PC-3 (cell line): ENCODE measurements around the gene ARSD. TPM values are rescaled to one million over a fixed set of nuclear protein-coding genes. Genes with fewer than 3 reads are reported as not detected.

Experiments used
- ATAC-seq: fragments of 200-7000 bp; cut with Tn5 transposase; 2 replicates; pipeline ENCODE4 v1.9.1; 2020; ENCODE audit warnings: mild to moderate bottlenecking, moderate library complexity
- BruUV-seq: library from RNA; stranded (reverse); fragments of 400-500 nt; replicated peaks from 2 replicates; lab custom pipeline; 2021; lab: Mats Ljungman, UMichigan
- CTCF ChIA-PET: fragments of 300-600 bp; sonication (Branson Sonifier 250); formaldehyde crosslinking; loops from one replicate; lab custom pipeline; 2022; ENCODE audit warnings: antibody characterized with exemption; lab: Charles Lee
- POLR2A ChIA-PET: fragments of 300-600 bp; sonication (Branson Sonifier 250); formaldehyde crosslinking; loops from one replicate; lab custom pipeline; 2022; ENCODE audit warnings: antibody characterized with exemption; ENCODE audit not compliant: unreplicated experiment; lab: Charles Lee
- DNase-seq: peaks from one replicate; pipeline ENCODE4 v3.0.0-alpha.2; 2015
- H2AFZ ChIP-seq: fragments of 300-600 bp; sonication (generic); 2 replicates; pipeline ENCODE4 v1.6.0; 2016; ENCODE audit warnings: antibody characterized with exemption, low read length
- H3F3A ChIP-seq: fragments of 300-600 bp; sonication (generic); one replicate; pipeline ENCODE4 v1.6.0; 2017; ENCODE audit warnings: antibody characterized with exemption, low read length, control low read depth, mild to moderate bottlenecking; ENCODE audit not compliant: unreplicated experiment
- H3K27ac ChIP-seq: fragments of 300-600 bp; sonication (generic); 2 replicates; pipeline ENCODE4 v1.5.1; 2016; ENCODE audit warnings: mild to moderate bottlenecking, low read length
- H3K27me3 ChIP-seq: fragments of 300-600 bp; sonication (generic); 2 replicates; pipeline ENCODE4 v1.6.1; 2016; ENCODE audit warnings: low read length, mixed read lengths
- H3K36me3 ChIP-seq: fragments of 300-600 bp; sonication (generic); 2 replicates; pipeline ENCODE4 v1.6.1; 2016; ENCODE audit warnings: low read depth, mixed run types, low read length, mixed read lengths
- H3K4me1 ChIP-seq: fragments of 300-600 bp; sonication (generic); 2 replicates; pipeline ENCODE4 v1.5.1; 2016; ENCODE audit warnings: low read length; ENCODE audit not compliant: insufficient read depth
- H3K4me2 ChIP-seq: fragments of 300-600 bp; sonication (generic); 2 replicates; pipeline ENCODE4 v1.6.0; 2016; ENCODE audit warnings: low read length
- H3K4me3 ChIP-seq: fragments of 300-600 bp; sonication (generic); 2 replicates; pipeline ENCODE4 v1.5.1; 2016; ENCODE audit warnings: mild to moderate bottlenecking, low read length, mixed read lengths
- H3K79me2 ChIP-seq: fragments of 300-600 bp; sonication (generic); 2 replicates; pipeline ENCODE4 v1.6.1; 2017; ENCODE audit warnings: low read length, mixed read lengths
- H3K9ac ChIP-seq: fragments of 300-600 bp; sonication (generic); 2 replicates; pipeline ENCODE4 v1.6.0; 2016; ENCODE audit warnings: mild to moderate bottlenecking, low read length
- H3K9me2 ChIP-seq: fragments of 300-600 bp; sonication (generic); replicated peaks from 2 replicates; pipeline ENCODE4 v1.6.1; 2016; ENCODE audit warnings: mixed run types, low read length, mixed read lengths
- H3K9me3 ChIP-seq: fragments of 300-600 bp; sonication (generic); 2 replicates; pipeline ENCODE4 v1.6.1; 2016; ENCODE audit warnings: low read length, mixed read lengths
- H4K20me1 ChIP-seq: fragments of 300-600 bp; sonication (generic); 2 replicates; pipeline ENCODE4 v1.6.1; 2016; ENCODE audit warnings: low read length, mixed read lengths
- EZH2 ChIP-seq: fragments of 300-600 bp; sonication (generic); IDR thresholded peaks from one replicate; pipeline ENCODE4 v1.6.1; 2017; ENCODE audit warnings: antibody characterized with exemption, mild to moderate bottlenecking, low read length; ENCODE audit not compliant: unreplicated experiment
- EZH2phosphoT487 ChIP-seq: fragments of 300-600 bp; sonication (generic); IDR thresholded peaks from 2 replicates; pipeline ENCODE4 v1.6.1; 2018; ENCODE audit warnings: mild to moderate bottlenecking, antibody characterized with exemption, low read length, borderline replicate concordance
- intact Hi-C: fragments of 100-400 bp; cut with micrococcal nuclease; formaldehyde crosslinking; loops from 2 replicates; pipeline ENCODE4 v1.9.0; 2023
- total RNA-seq: library from RNA; depleted of rRNA; stranded (reverse); fragments of >200 nt; gene quantifications from 2 replicates; pipeline ENCODE4 v1.2.3, GENCODE V29; 2014
- TF ChIP-seq, protein P1 (sequence below): fragments of 300-600 bp; sonication (generic); conservative IDR thresholded peaks from 2 replicates; pipeline ENCODE4 v1.5.1; 2017; ENCODE audit warnings: antibody characterized with exemption, low read depth, mild to moderate bottlenecking, low read length

ARSD gene
- total RNA-seq, 1 experiment from 2014 or later, result 13.8 TPM

DNA sequence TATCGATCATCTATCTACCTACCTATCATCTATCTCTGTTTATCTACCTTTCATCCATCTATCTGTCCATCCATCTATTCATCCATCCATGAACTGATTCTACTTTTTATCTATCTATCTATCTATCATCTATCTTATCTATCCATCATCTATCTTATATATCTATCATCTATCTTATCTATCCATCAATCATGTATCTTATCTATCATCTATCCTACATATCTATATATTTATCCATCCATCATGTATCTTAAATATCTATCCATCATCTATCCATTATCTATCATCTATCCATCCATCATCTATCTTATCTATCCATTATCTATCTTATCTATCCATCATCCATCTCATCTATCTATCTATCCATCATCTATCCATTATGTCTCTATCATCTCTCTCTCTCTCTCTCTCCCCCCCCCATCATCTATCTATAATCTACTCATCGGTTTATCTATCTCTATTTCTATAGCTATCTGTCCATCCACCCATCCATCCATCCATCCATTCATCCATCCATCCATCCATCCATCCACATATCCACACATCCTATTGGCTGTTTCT lies 20.9 kb downstream of the ARSD start:
- Histone ChIP-seq H3K4me3 (no peak overlapping the region), H3K79me2 (no peaks in the 10 kb centered on the region), H3K27ac (no peak overlapping the region), H3K27me3 (no peaks in the 10 kb centered on the region), H2AFZ (no peak overlapping the region), H3F3A (no peaks in the 10 kb centered on the region), H3K9ac (no peak overlapping the region), H4K20me1 (no peaks in the 10 kb centered on the region), H3K9me2 (no peaks in the 10 kb centered on the region), H3K9me3 (no peaks in the 10 kb centered on the region), H3K4me2 (no peak overlapping the region), H3K4me1 (no peaks in the 10 kb centered on the region), H3K36me3 (no peaks in the 10 kb centered on the region)
- ChIA-PET POLR2A (no interaction called here), CTCF (no interaction called here)
- ATAC-seq (no peak), DNase-seq (no peak)
- no peak for TF ChIP-seq EZH2
- TF ChIP-seq, protein P1, sequence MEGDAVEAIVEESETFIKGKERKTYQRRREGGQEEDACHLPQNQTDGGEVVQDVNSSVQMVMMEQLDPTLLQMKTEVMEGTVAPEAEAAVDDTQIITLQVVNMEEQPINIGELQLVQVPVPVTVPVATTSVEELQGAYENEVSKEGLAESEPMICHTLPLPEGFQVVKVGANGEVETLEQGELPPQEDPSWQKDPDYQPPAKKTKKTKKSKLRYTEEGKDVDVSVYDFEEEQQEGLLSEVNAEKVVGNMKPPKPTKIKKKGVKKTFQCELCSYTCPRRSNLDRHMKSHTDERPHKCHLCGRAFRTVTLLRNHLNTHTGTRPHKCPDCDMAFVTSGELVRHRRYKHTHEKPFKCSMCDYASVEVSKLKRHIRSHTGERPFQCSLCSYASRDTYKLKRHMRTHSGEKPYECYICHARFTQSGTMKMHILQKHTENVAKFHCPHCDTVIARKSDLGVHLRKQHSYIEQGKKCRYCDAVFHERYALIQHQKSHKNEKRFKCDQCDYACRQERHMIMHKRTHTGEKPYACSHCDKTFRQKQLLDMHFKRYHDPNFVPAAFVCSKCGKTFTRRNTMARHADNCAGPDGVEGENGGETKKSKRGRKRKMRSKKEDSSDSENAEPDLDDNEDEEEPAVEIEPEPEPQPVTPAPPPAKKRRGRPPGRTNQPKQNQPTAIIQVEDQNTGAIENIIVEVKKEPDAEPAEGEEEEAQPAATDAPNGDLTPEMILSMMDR, result no peak
- no peak for TF ChIP-seq EZH2phosphoT487
- BruUV-seq, result no TSS peak
- intact Hi-C loops, result no loop called here

- Histone ChIP-seq H3K79me2 (no peaks in the 10 kb centered on the region), H3K4me3 (no peak overlapping the region), H3K9me3 (no peaks in the 10 kb centered on the region), H3K9ac (no peak overlapping the region), H3K27ac (no peak overlapping the region), H3K36me3 (no peaks in the 10 kb centered on the region), H4K20me1 (no peaks in the 10 kb centered on the region), H3K4me2 (no peak overlapping the region), H2AFZ (no peak overlapping the region), H3F3A (no peaks in the 10 kb centered on the region), H3K4me1 (no peaks in the 10 kb centered on the region), H3K9me2 (no peaks in the 10 kb centered on the region), H3K27me3 (no peaks in the 10 kb centered on the region)
- no TSS peak for BruUV-seq
- ChIA-PET CTCF (no interaction called here), POLR2A (no interaction called here)
- intact Hi-C loops, result no loop called here
- no peak for TF ChIP-seq EZH2
- TF ChIP-seq, protein P1, result no peak
- no peak for TF ChIP-seq EZH2phosphoT487
- no peak for ATAC-seq
- no peak for DNase-seq
These were observed 21.8 kb downstream of the ARSD start for GRCh38 chrX:2907295-2907694.

- ChIA-PET POLR2A (no interaction called here), CTCF (no interaction called here)
- intact Hi-C loops, result no loop called here
- no peak overlapping the region for H3K9ac ChIP-seq
- H4K20me1 ChIP-seq, result no peaks in the 10 kb centered on the region
- no peak overlapping the region for H3K4me2 ChIP-seq
- no peaks in the 10 kb centered on the region for H3K9me3 ChIP-seq
- no peak for TF ChIP-seq EZH2phosphoT487
- TF ChIP-seq, protein P1, result peak; percentile 22; the same call in 1 of the 2 replicates
- H2AFZ ChIP-seq, result no peak overlapping the region
- H3K36me3 ChIP-seq, result no peaks in the 10 kb centered on the region
- H3K79me2 ChIP-seq, result no peaks in the 10 kb centered on the region
- ATAC-seq (no peak), DNase-seq (no peak)
- no peaks in the 10 kb centered on the region for H3K27me3 ChIP-seq
- H3F3A ChIP-seq, result no peaks in the 10 kb centered on the region
- no peak overlapping the region for H3K4me3 ChIP-seq
- H3K9me2 ChIP-seq, result no peaks in the 10 kb centered on the region
- peaks cover 12% of the 10 kb centered on the region for H3K4me1 ChIP-seq
- no peak overlapping the region for H3K27ac ChIP-seq
- BruUV-seq, result no TSS peak
These were observed 25.8 kb downstream of the ARSD start for GRCh38 chrX:2903366-2903765.
